BE2C (cell line): ENCODE measurements around the gene ENGASE. TPM values are rescaled to one million over a fixed set of nuclear protein-coding genes. Genes with fewer than 3 reads are reported as not detected.
A peak's percentile ranks its signal among the peaks of the same experiment; 100 is the strongest.

ENCODE experiments used
- DNase-seq: peaks from one replicate; pipeline ENCODE4 v3.0.0-alpha.2; 2020
- H3K27me3 ChIP-seq: fragments of 250-450 bp; sonication (Bioruptor Pico); 2 replicates; pipeline ENCODE4 v1.5.1; 2020; ENCODE audit warnings: mild to moderate bottlenecking
- H3K36me3 ChIP-seq: fragments of 250-450 bp; sonication (Bioruptor Pico); 2 replicates; pipeline ENCODE4 v1.5.1; 2020; ENCODE audit warnings: mild to moderate bottlenecking
- H3K4me1 ChIP-seq: fragments of 250-450 bp; sonication (Bioruptor Pico); 2 replicates; pipeline ENCODE4 v1.5.1; 2020
- H3K4me3 ChIP-seq: 2 replicates; pipeline ENCODE4 v1.5.1; 2011; ENCODE audit warnings: low read depth, low read length
- H3K9me3 ChIP-seq: fragments of 250-450 bp; sonication (Bioruptor Pico); 2 replicates; pipeline ENCODE4 v1.5.1; 2020
- CTCF ChIP-seq: IDR thresholded peaks from 2 replicates; pipeline ENCODE4 v1.5.1; 2012; ENCODE audit warnings: mild to moderate bottlenecking, low read depth, low read length
- polyA plus RNA-seq: library from polyadenylated mRNA; unstranded; fragments of >200 nt; gene quantifications from one replicate; pipeline ENCODE4 v1.2.1, GENCODE V29; 2012; ENCODE audit warnings: low read depth, missing spikeins; ENCODE audit not compliant: insufficient read length, insufficient read depth

Gene ENGASE, protein sequence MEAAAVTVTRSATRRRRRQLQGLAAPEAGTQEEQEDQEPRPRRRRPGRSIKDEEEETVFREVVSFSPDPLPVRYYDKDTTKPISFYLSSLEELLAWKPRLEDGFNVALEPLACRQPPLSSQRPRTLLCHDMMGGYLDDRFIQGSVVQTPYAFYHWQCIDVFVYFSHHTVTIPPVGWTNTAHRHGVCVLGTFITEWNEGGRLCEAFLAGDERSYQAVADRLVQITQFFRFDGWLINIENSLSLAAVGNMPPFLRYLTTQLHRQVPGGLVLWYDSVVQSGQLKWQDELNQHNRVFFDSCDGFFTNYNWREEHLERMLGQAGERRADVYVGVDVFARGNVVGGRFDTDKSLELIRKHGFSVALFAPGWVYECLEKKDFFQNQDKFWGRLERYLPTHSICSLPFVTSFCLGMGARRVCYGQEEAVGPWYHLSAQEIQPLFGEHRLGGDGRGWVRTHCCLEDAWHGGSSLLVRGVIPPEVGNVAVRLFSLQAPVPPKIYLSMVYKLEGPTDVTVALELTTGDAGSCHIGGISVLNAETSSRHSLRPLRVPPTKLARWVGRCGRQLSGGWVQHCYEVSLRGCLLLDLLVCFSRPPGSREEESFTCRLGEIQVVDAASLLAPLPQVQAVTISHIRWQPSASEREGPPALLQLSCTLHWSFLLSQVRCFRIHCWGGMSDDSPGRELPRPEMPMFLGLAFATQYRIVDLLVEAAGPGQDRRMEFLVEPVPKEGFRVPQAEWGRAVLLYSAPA
- polyA plus RNA-seq = 68.4 TPM

GRCh38 chr17:79074649-79075445 is at the start of gene ENGASE:
Gene ENGASE, plus strand, starts transcription at chr17:79074824. Its CDS starts 121 bp downstream, at chr17:79074945.
- no peak for TF ChIP-seq CTCF
- H3K4me1 ChIP-seq = peaks cover 3% of the 10 kb centered on the region; the same call in 1 of the 2 replicates
- H3K9me3 ChIP-seq = no peaks in the 10 kb centered on the region
- peak within 1 kb of the TSS; percentile 75 for H3K4me3 ChIP-seq
- no peaks in the 10 kb centered on the region for H3K27me3 ChIP-seq
- DNase-seq = peak; percentile 99
- no peaks in the 10 kb centered on the region; the same call in 1 of the 2 replicates for H3K36me3 ChIP-seq

DNA sequence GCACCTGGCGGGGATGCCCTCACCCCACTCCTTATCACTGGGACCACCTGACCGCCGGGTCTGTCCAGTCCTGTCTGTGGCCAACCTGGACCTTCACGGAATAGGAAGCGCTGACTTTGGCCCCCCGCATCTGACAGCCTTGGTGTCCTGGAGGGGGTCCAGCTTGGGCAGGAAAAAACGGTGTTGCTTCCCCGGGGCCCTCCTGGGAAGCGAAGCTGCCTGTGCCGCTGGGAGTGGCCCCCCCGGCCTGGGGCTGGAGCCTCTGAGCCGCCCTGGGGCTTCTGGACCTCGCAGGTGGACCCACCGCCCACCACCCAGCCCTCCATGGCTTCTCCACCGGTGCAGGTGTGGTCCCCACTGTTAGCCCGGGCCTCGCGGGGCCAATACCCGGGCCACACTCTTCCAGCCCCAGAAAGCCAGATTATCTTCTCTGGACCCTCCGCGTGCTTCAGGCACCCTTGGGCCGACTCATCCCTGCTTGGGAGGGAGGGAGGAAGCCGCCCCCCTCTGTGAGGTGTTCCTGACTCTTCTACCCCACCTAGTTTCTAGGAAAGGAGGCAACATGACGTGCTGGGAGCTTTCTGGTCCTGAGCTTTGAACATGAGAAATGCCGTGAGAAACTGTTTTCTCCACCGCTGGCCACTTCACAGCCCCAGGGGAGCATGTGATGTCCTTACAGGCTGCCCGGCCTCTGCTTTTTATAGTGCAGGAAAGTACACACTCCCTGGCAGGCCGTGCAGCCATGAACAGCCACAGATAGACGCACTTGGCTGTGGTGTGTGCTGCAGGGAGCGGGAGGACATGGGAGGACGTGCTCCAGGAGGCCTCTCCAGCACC is 49.5 kb upstream of the ENGASE start:
- H3K4me3 ChIP-seq = peak overlapping the region; percentile 63
- H3K36me3 ChIP-seq = no peaks in the 10 kb centered on the region
- H3K27me3 ChIP-seq = peaks cover 18% of the 10 kb centered on the region
- H3K9me3 ChIP-seq = no peaks in the 10 kb centered on the region
- no peak for TF ChIP-seq CTCF
- DNase-seq = no peak
- H3K4me1 ChIP-seq = peaks cover 20% of the 10 kb centered on the region

- H3K4me3 ChIP-seq = peak overlapping the region; percentile 39
- H3K9me3 ChIP-seq = no peaks in the 10 kb centered on the region
- H3K27me3 ChIP-seq = peaks cover 18% of the 10 kb centered on the region
- H3K36me3 ChIP-seq = no peaks in the 10 kb centered on the region
- no peak for DNase-seq
- no peak for TF ChIP-seq CTCF
- peaks cover 20% of the 10 kb centered on the region for H3K4me1 ChIP-seq
Measured at GRCh38 chr17:79026376-79027273, 48.0 kb upstream of the ENGASE start.

DNA sequence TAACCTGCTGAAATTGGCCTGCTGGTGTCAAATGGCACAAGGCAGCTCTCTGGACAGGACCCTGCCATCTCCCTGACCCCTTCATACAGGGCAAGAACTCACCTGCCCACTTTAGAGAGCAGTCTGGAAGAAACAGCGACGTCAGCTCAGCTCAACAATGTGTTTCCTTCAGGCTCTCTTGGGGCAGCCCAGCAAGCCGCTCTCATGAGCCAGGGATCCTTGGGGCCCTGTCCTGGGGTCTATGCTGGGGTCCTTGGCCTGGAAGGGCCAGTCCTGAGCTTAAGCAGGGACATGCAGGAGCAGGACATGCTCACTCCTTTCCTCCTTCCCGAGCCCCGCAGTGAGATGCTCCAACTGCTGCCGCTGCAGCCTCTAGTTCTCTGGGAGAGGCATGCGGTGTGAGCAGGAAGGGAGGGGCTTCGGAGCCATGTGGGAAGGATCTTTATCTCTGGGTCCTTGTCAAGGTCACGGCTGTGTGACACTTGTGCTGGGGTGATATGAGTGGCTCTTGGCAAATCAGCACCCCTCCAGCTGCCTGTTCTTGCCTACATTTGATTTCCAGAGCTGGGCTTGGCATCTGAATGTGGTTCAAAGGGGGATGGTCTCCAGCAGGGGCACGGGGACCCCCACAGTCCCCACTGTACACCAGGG is 47.2 kb upstream of the ENGASE start:
- Histone ChIP-seq H3K4me3 (peak overlapping the region; percentile 39), H3K9me3 (no peaks in the 10 kb centered on the region), H3K27me3 (peaks cover 18% of the 10 kb centered on the region), H3K4me1 (peaks cover 20% of the 10 kb centered on the region), H3K36me3 (no peaks in the 10 kb centered on the region)
- DNase-seq = peak; percentile 53
- no peak for TF ChIP-seq CTCF
